ENCODE measurements around the gene KCNAB2. TPM values are rescaled to one million over a fixed set of nuclear protein-coding genes. Genes with fewer than 3 reads are reported as not detected.

The KCNAB2 gene
- total and polyA plus RNA-seq, 2 donors (not counting 1 experiment from before 2014, with no cell fraction given), result 90.7 to 143 TPM

- POLR2A ChIA-PET, result no interaction called here
- H3K36me3 ChIP-seq (replicated peaks in 1 of 2; ENCODE audit: control extremely low read depth in 1 of 2, control insufficient read depth in 1 of 2, extremely low read depth in 1 of 2, insufficient read depth in 2 of 2, low read length in 1 of 2), result peaks cover 0 to 51% of the 10 kb centered on the region in 2 experiments
- H2AFZ ChIP-seq (ENCODE audit: insufficient read depth, low read depth, low read length, poor library complexity, severe bottlenecking), result no peak overlapping the region
- H3K9me3 ChIP-seq (ENCODE audit: control extremely low read depth in 1 of 3, control insufficient read depth in 2 of 3, insufficient read depth in 1 of 3, low read length in 2 of 3), result no peaks in the 10 kb centered on the region
- no peak for TF ChIP-seq EZH2 (IDR thresholded peaks at IDR 0.05; ENCODE audit: borderline replicate concordance, insufficient read depth, low read depth, low read length, poor library complexity, severe bottlenecking)
- no peak for TF ChIP-seq CTCF (IDR thresholded peaks at IDR 0.05)
- DNase-seq, result no peak
- peaks cover 7 to 11% of the 10 kb centered on the region in 2 donors for H3K4me1 ChIP-seq (ENCODE audit: control insufficient read depth in 2 of 2, insufficient read depth in 2 of 2, low read length in 2 of 2)
- CTCF ChIA-PET, result no interaction called here
- Mint-ChIP-seq H3K9me3 (ENCODE audit: insufficient read depth) (no peaks in the 10 kb centered on the region), H3K4me3 (no peak overlapping the region), H3K27ac (no peak overlapping the region), H3K4me1 (peaks cover 26% of the 10 kb centered on the region), H3K27me3 (no peaks in the 10 kb centered on the region)
- intact Hi-C loops (cut with micrococcal nuclease), result no loop called here
- H3K27me3 ChIP-seq (replicated peaks in 1 of 4; ENCODE audit: control extremely low read depth in 1 of 4, control insufficient read depth in 3 of 4, insufficient read depth in 4 of 4, low read length in 3 of 4), result no peaks in the 10 kb centered on the region
- H3K79me2 ChIP-seq (ENCODE audit: control insufficient read depth, insufficient read depth, low read length), result peaks cover 76% of the 10 kb centered on the region
- no peak overlapping the region for H3K4me3 ChIP-seq (ENCODE audit: control extremely low read depth in 1 of 5, extremely low read depth in 1 of 5, insufficient read depth in 1 of 5, low read depth in 2 of 5, low read length in 4 of 5)
- no peak for ATAC-seq (ENCODE audit: low read depth)
- no peak overlapping the region for H3K27ac ChIP-seq (ENCODE audit: low read length in 2 of 2)
- no peak overlapping the region for H3K4me2 ChIP-seq (replicated peaks; ENCODE audit: low read depth, low read length, poor library complexity, severe bottlenecking)
- H4K20me1 ChIP-seq (ENCODE audit: control insufficient read depth, insufficient read depth, low read length, poor library complexity, severe bottlenecking), result peaks cover 93% of the 10 kb centered on the region
- no peak overlapping the region for H3K9ac ChIP-seq (ENCODE audit: low read length)
- 98% methylated on average over 6 of the region's 7 CpGs for WGBS (ENCODE audit: insufficient coverage)
Measured at GRCh38 chr1:6038603-6039002, 7.1 kb upstream of the KCNAB2 start.

GRCh38 chr1:6039031-6039430, 6.7 kb upstream of the KCNAB2 start:
- DNase-seq (no peak), ATAC-seq (ENCODE audit: low read depth) (no peak)
- Histone ChIP-seq H2AFZ (ENCODE audit: insufficient read depth, low read depth, low read length, poor library complexity, severe bottlenecking) (no peak overlapping the region), H3K9me3 (ENCODE audit: control extremely low read depth in 1 of 3, control insufficient read depth in 2 of 3, insufficient read depth in 1 of 3, low read length in 2 of 3) (no peaks in the 10 kb centered on the region), H3K4me2 (replicated peaks; ENCODE audit: low read depth, low read length, poor library complexity, severe bottlenecking) (no peak overlapping the region), H3K36me3 (replicated peaks in 1 of 2; ENCODE audit: control extremely low read depth in 1 of 2, control insufficient read depth in 1 of 2, extremely low read depth in 1 of 2, insufficient read depth in 2 of 2, low read length in 1 of 2) (peaks cover 0 to 51% of the 10 kb centered on the region in 2 experiments), H3K27ac (ENCODE audit: low read length in 2 of 2) (no peak overlapping the region), H3K27me3 (replicated peaks in 1 of 4; ENCODE audit: control extremely low read depth in 1 of 4, control insufficient read depth in 3 of 4, insufficient read depth in 4 of 4, low read length in 3 of 4) (no peaks in the 10 kb centered on the region), H3K4me1 (ENCODE audit: control insufficient read depth in 2 of 2, insufficient read depth in 2 of 2, low read length in 2 of 2) (peaks cover 7 to 11% of the 10 kb centered on the region in 2 donors), H3K4me3 (ENCODE audit: control extremely low read depth in 1 of 5, extremely low read depth in 1 of 5, insufficient read depth in 1 of 5, low read depth in 2 of 5, low read length in 4 of 5) (no peak overlapping the region), H3K79me2 (ENCODE audit: control insufficient read depth, insufficient read depth, low read length) (peaks cover 72% of the 10 kb centered on the region), H4K20me1 (ENCODE audit: control insufficient read depth, insufficient read depth, low read length, poor library complexity, severe bottlenecking) (peaks cover 93% of the 10 kb centered on the region), H3K9ac (ENCODE audit: low read length) (no peak overlapping the region)
- Mint-ChIP-seq H3K4me3 (no peak overlapping the region), H3K27me3 (no peaks in the 10 kb centered on the region), H3K4me1 (peaks cover 26% of the 10 kb centered on the region), H3K9me3 (ENCODE audit: insufficient read depth) (no peaks in the 10 kb centered on the region), H3K27ac (no peak overlapping the region)
- TF ChIP-seq CTCF (IDR thresholded peaks at IDR 0.05) (no peak), EZH2 (IDR thresholded peaks at IDR 0.05; ENCODE audit: borderline replicate concordance, insufficient read depth, low read depth, low read length, poor library complexity, severe bottlenecking) (no peak)
- intact Hi-C loops (cut with micrococcal nuclease), result no loop called here
- WGBS (ENCODE audit: insufficient coverage), result 92% methylated on average over 14 of the region's 15 CpGs
- ChIA-PET POLR2A (no interaction called here), CTCF (no interaction called here)
